Transverse colon (tissue), 4 donors: ENCODE data around the gene CERKL.

Source experiments
- POLR2A ChIP-seq: fragments of 450-650 bp; IDR thresholded peaks from one replicate; pipeline ENCODE4 v1.6.1; 2016; ENCODE audit warnings: antibody characterized with exemption, mild to moderate bottlenecking, moderate library complexity
- POLR2AphosphoS5 ChIP-seq, 3 donors: sonication (generic); formaldehyde crosslinking; IDR thresholded peaks; one replicate each; pipeline ENCODE4 v1.6.1; 2016; ENCODE audit warnings: antibody characterized with exemption in 3 of 3
- TF ChIP-seq, protein P1 (sequence below), 5 experiments: fragments of 200-600 bp in 3 of 5; fragments of 450-650 bp in 2 of 5; sonication (generic) in 3 of 5; IDR thresholded peaks; 1 replicate in 2 of 5; 2 replicates in 3 of 5; pipeline ENCODE4 v1.5.1; 2016 to 2017; ENCODE audit warnings: antibody characterized with exemption in 5 of 5, inconsistent platforms in 3 of 5, mild to moderate bottlenecking in 2 of 5, moderate library complexity in 1 of 5

DNA sequence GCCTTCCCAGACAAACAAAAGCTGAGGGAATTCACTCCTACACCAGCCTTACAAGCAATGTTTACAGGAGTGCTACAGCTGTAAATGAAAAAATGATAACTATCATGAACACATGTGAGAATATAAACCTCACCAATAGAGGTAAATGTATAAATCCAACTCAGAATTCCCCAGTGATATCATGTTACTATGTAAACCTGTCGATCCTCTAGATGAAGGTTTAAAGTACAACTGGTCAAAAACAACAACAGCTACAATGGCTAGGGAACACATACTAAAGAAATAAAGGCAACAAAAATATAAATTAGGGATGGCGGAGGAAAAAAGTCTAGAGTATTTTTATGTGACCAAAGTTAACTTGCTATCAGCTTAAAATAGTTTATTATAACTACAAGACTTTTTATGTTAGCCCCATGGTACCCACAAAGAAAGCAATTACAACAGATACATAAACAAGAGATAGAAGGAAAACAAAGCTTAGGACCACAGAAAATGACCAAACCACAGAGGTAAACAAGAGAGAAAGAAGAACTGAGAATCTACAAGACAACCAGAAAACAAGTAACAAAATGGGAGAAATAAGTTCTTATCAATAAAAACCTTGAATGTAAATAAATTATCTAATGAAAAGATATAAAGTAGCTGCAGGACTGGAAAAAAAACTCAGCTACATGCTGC lies 8.3 kb downstream of the CERKL start:
- TF ChIP-seq, protein P1, sequence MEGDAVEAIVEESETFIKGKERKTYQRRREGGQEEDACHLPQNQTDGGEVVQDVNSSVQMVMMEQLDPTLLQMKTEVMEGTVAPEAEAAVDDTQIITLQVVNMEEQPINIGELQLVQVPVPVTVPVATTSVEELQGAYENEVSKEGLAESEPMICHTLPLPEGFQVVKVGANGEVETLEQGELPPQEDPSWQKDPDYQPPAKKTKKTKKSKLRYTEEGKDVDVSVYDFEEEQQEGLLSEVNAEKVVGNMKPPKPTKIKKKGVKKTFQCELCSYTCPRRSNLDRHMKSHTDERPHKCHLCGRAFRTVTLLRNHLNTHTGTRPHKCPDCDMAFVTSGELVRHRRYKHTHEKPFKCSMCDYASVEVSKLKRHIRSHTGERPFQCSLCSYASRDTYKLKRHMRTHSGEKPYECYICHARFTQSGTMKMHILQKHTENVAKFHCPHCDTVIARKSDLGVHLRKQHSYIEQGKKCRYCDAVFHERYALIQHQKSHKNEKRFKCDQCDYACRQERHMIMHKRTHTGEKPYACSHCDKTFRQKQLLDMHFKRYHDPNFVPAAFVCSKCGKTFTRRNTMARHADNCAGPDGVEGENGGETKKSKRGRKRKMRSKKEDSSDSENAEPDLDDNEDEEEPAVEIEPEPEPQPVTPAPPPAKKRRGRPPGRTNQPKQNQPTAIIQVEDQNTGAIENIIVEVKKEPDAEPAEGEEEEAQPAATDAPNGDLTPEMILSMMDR (IDR thresholded peaks at IDR 0.05): no peak
- TF ChIP-seq POLR2AphosphoS5 (IDR thresholded peaks at IDR 0.05) (no peak), POLR2A (no peak)
